Pancreas (tissue), 10 donors: Measurements from ENCODE around the gene TTC7B. TPM values are rescaled to one million over a fixed set of nuclear protein-coding genes. Genes with fewer than 3 reads are reported as not detected.

Source experiments
- ATAC-seq, 4 donors: fragments of 200-7000 bp; cut with Tn5 transposase; one replicate each; pipeline versions ENCODE4 v1.8.0 to v1.9.1; 2020; ENCODE audit warnings: mild to moderate bottlenecking in 4 of 4, moderate library complexity in 4 of 4
- DNase-seq, 6 donors: peaks; one replicate each; pipeline ENCODE4 v3.0.0-alpha.2; 2020
- FAIRE-seq: peaks from 2 replicates; lab custom pipeline; 2012; peaks lifted over from hg19 to GRCh38; lab: Jason Lieb, UNC
- H3K27ac ChIP-seq, 4 donors: fragments of 200-600 bp; sonication (generic); 1 replicate in 3 of 4; 2 replicates in 1 of 4; pipeline versions ENCODE4 v1.5.0 to v1.8.0; 2020
- H3K27me3 ChIP-seq, 4 donors: fragments of 200-600 bp; one replicate each; pipeline ENCODE4 v1.8.0; 2021
- H3K36me3 ChIP-seq, 3 donors: fragments of 200-600 bp; sonication (generic) in 1 of 3; one replicate each; pipeline versions ENCODE4 v1.5.0 to v1.8.0; 2020 to 2021
- H3K4me1 ChIP-seq, 3 donors: fragments of 200-600 bp; one replicate each; pipeline ENCODE4 v1.8.0; 2021
- H3K4me3 ChIP-seq, 4 donors: fragments of 200-600 bp; sonication (generic) in 2 of 4; one replicate each; pipeline versions ENCODE4 v1.5.0 to v1.8.0; 2020 to 2021
- H3K9me3 ChIP-seq, 4 donors: fragments of 200-600 bp; one replicate each; pipeline ENCODE4 v1.8.0; 2021
- CTCF ChIP-seq, 4 donors: fragments of 200-600 bp; sonication (generic) in 3 of 4; IDR thresholded peaks; one replicate each; pipeline versions ENCODE4 v1.5.0 to v1.8.0; 2021; ENCODE audit warnings: antibody characterized with exemption in 4 of 4
- whole genome bisulfite sequencing, 2 donors: extraction: QIAGEN DNeasy Blood & Tissue Kit; methylation state at CpG; one replicate each; pipeline ENCODE4 v1.1.7; 2013; 5-methylcytosine and 5-hydroxymethylcytosine counted together
- intact Hi-C, 3 donors: fragments of 100-400 bp; cut with DNase I; formaldehyde crosslinking; loops; one replicate each; pipeline versions ENCODE4 v1.11.1 to v1.14.2; 2022
- polyA plus RNA-seq, 2 donors: library from polyadenylated mRNA; stranded (reverse); fragments of 200-250 nt; gene quantifications; one replicate each; pipeline ENCODE4 v1.2.3, GENCODE V29; 2013
- total RNA-seq, 6 donors: library from RNA; stranded (reverse); fragmentation: NEBNext Ultra II Directional in 4 of 6; extraction: Animal tissue kit (Norgen Biotek cat#: 25700) in 4 of 6; gene quantifications; one replicate each; pipeline versions ENCODE4 v1.2.1 to v1.2.4, GENCODE V29; 2021 to 2023
- donor health status: healthy with polysubstance abuse.
- donor health status: DM: no; HTN: no; CAD: no; lungs with moderate emphysema.
- donor health status: DM: no; HTN: no; CAD: no.
- donor health status: control.
- donor health status: control.
- donor health status: Bipolar disorder and iron deficiency.
- donor health status: DM: yes; HTN: yes; CAD: no.
- donor health status: DM: no; HTN: no; CAD: no.
- donor health status: DM: no; HTN: no; CAD: no.
- donor health status: DM: yes; HTN: yes; CAD: no.

TTC7B gene
- total and polyA plus RNA-seq, 8 donors, result 8.9 to 39.6 (median 29.6) TPM

GRCh38 chr14:90489916-90490719 lies 326.1 kb downstream of the TTC7B start:
- Histone ChIP-seq H3K27ac (no peak overlapping the region), H3K9me3 (no peaks in the 10 kb centered on the region), H3K27me3 (no peaks in the 10 kb centered on the region), H3K4me3 (no peak overlapping the region), H3K36me3 (no peaks in the 10 kb centered on the region), H3K4me1 (no peaks in the 10 kb centered on the region)
- FAIRE-seq (no peak), ATAC-seq (no peak), DNase-seq (no peak)
- no peak for TF ChIP-seq CTCF (IDR thresholded peaks at IDR 0.05)
- intact Hi-C loops, result no loop called here
- WGBS, 2 donors, result 81 to 84% methylated on average over 8 of the region's 8 CpGs

GRCh38 chr14:90489306-90489705 lies 326.9 kb downstream of the TTC7B start:
- Histone ChIP-seq H3K36me3 (no peaks in the 10 kb centered on the region), H3K4me1 (no peaks in the 10 kb centered on the region), H3K27ac (no peak overlapping the region), H3K27me3 (no peaks in the 10 kb centered on the region), H3K9me3 (no peaks in the 10 kb centered on the region), H3K4me3 (no peak overlapping the region)
- no peak for TF ChIP-seq CTCF (IDR thresholded peaks at IDR 0.05)
- FAIRE-seq, result no peak
- no peak for ATAC-seq
- intact Hi-C loops, result no loop called here
- no peak for DNase-seq
- 74 to 83% methylated on average over 4 of the region's 4 CpGs for WGBS, 2 donors

DNA sequence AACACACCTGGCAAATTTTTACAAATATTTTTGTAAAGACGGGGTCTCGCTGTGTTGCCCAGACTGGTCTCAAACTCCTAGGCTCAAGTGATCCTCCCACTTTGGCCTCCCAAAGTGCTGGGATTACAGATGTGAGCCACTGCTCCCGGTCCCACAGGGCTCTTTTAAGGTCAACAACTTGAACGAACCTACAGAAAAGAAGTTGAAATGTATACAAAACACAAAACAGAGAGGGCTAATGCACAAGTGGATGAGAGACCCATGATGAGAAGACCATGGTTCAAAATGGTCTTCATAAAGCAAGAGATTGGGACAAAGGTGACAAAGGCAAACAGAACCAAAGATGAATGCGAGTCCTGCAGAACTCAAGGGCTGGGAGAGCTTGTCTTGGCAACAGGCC lies 328.0 kb downstream of the TTC7B start:
- intact Hi-C loops, result no loop called here
- ATAC-seq, result no peak

DNA sequence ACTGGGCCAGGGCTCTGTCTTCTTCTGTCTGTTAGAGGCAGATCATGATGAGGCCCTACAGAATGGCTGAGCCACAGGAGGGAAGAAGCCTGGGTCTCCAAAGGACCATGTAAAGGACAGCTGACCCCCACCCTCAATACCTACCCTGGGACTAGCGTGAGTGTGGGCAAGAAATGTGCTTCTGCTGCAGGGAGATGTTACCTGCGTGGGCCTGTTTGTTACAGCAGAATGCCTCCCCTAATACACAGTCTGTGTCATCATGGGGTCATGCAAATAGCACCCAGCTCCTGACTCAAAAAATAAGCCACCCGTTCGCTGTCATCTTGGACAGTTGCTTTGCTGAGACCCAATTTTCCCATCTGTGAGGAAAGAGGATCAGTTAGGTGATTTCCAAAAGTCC lies 328.8 kb downstream of the TTC7B start:
- ATAC-seq (no peak), FAIRE-seq (no peak), DNase-seq (no peak)
- Histone ChIP-seq H3K9me3 (no peaks in the 10 kb centered on the region), H3K4me3 (no peak overlapping the region), H3K27me3 (no peaks in the 10 kb centered on the region), H3K36me3 (no peaks in the 10 kb centered on the region), H3K4me1 (no peaks in the 10 kb centered on the region), H3K27ac (no peak overlapping the region)
- 84 to 93% methylated on average over 4 of the region's 4 CpGs for WGBS, 2 donors
- intact Hi-C loops, result no loop called here
- TF ChIP-seq CTCF (IDR thresholded peaks at IDR 0.05), result no peak

More for the DNA sequence above, 328.0 kb downstream of the TTC7B start:
- H3K9me3 ChIP-seq, result no peaks in the 10 kb centered on the region
- FAIRE-seq, result no peak
- no peaks in the 10 kb centered on the region for H3K36me3 ChIP-seq
- no peaks in the 10 kb centered on the region for H3K27me3 ChIP-seq
- TF ChIP-seq CTCF (IDR thresholded peaks at IDR 0.05), result no peak
- H3K4me3 ChIP-seq, result no peak overlapping the region
- no peaks in the 10 kb centered on the region for H3K4me1 ChIP-seq
- WGBS, 2 donors, result 67 to 82% methylated on average over 5 of the region's 5 CpGs
- no peak for DNase-seq
- H3K27ac ChIP-seq, result no peak overlapping the region

DNA sequence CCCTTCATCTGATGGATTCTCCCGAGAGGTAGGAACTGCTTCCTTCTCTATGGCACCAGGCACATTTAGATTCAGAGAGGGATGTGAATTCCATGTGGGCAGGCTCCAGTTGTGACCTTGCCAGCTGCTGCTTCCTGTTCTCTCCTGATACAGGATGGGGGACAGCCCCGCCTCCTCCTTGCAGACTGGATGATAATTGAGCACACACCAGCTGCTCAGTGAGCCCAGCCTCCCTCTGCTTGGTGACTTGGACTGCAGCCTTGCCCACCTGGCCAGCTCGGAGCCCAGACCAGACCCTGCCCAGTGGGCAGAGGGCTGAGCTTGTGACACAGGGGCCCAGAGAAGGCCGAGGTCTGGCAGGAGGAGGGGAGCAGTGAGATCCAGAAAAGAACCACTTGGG lies 329.2 kb downstream of the TTC7B start:
- Histone ChIP-seq H3K27ac (no peak overlapping the region), H3K4me3 (no peak overlapping the region), H3K9me3 (no peaks in the 10 kb centered on the region), H3K27me3 (no peaks in the 10 kb centered on the region), H3K36me3 (no peaks in the 10 kb centered on the region), H3K4me1 (no peaks in the 10 kb centered on the region)
- FAIRE-seq (no peak), ATAC-seq (peak in 3 of 4 donors; percentile 33 to 79 (median 77)), DNase-seq (peak in 1 of 6 donors; percentile 40)
- TF ChIP-seq CTCF (IDR thresholded peaks at IDR 0.05), result no peak
- WGBS, 2 donors, result 64 to 74% methylated on average over 4 of the region's 4 CpGs
- intact Hi-C loops, result no loop called here
